LNCaP clone FGC (cell line): ENCODE data around the gene NEDD8.

ENCODE experiments used
- DNase-seq: peaks from one replicate; pipeline ENCODE4 v3.0.0-alpha.2; 2011; ENCODE audit warnings: low read depth
- H3K4me3 ChIP-seq: 2 replicates; pipeline ENCODE4 v1.5.1; 2011; ENCODE audit warnings: mild to moderate bottlenecking, low read depth, low read length, control low read depth
- CTCF ChIP-seq: IDR thresholded peaks from 2 replicates; pipeline ENCODE4 v1.5.1; 2012; ENCODE audit warnings: mild to moderate bottlenecking; ENCODE audit not compliant: control insufficient read depth, insufficient read depth; ENCODE audit errors: extremely low read depth

NEDD8 gene

DNA sequence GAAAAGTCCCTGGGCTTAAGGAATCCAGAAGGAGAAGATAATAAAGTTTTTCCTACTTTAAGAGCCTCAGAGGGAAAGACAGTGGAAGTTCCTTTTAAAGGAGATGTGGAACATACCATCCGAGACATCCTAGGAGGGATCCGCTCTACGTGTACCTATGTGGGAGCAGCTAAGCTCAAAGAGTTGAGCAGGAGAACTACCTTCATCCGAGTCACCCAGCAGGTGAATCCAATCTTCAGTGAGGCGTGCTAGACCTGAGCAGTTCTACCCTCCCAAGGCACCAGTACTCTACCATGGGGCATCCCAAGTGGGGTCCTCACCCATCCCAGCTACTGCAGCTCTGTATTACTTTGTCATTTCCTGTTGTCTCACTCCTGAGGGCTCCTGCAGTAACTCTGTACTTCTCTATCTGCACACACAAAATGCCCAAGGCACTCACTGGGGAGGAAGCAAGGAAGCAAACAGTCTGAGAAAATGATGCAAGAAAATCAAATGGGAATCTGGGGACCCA, 6.4 kb upstream of the NEDD8 start:
- no peak overlapping the region for H3K4me3 ChIP-seq
- no peak for TF ChIP-seq CTCF
- no peak for DNase-seq

GRCh38 chr14:24238123-24238522, 6.0 kb upstream of the NEDD8 start:
- DNase-seq = no peak
- H3K4me3 ChIP-seq = no peak overlapping the region
- TF ChIP-seq CTCF = no peak

- no peak overlapping the region for H3K4me3 ChIP-seq
- DNase-seq = no peak
- no peak for TF ChIP-seq CTCF
These were observed 5.3 kb upstream of the NEDD8 start for GRCh38 chr14:24237463-24237955.

DNA sequence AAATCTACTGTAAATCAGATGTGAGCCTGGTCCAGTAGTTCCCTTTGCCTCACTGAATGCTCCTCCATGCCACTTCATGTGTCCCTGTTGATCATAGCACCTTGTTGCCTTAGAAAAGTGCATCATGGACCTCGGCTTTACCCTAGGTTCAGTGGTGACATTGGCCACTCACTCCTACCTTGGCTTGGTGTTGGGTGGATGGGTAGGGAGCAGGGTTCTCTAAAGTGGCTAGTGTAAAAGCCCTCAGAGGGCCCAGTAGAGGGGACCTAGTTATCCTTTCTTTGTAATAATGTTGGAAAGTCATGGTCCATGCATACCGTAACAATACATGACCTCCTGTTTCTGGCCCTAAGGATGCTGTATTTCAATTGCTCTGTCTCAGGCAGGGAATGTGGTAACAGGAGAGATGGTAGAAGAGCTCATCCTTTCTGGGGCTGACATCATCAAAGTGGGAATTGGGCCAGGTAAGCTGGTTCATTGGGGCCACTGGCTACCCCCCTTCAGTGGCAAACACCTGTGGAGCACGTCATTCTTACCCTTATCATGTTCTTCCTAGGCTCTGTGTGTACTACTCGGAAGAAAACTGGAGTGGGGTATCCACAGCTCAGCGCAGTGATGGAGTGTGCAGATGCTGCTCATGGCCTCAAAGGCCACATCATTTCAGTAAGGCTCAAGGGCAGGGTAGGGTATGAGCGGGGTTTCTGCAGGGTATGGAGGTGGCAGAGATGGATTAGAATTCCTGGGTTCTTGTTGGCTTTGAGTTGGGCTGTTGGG, 4.7 kb upstream of the NEDD8 start:
- no peak for TF ChIP-seq CTCF
- no peak for DNase-seq
- no peak overlapping the region for H3K4me3 ChIP-seq

DNA sequence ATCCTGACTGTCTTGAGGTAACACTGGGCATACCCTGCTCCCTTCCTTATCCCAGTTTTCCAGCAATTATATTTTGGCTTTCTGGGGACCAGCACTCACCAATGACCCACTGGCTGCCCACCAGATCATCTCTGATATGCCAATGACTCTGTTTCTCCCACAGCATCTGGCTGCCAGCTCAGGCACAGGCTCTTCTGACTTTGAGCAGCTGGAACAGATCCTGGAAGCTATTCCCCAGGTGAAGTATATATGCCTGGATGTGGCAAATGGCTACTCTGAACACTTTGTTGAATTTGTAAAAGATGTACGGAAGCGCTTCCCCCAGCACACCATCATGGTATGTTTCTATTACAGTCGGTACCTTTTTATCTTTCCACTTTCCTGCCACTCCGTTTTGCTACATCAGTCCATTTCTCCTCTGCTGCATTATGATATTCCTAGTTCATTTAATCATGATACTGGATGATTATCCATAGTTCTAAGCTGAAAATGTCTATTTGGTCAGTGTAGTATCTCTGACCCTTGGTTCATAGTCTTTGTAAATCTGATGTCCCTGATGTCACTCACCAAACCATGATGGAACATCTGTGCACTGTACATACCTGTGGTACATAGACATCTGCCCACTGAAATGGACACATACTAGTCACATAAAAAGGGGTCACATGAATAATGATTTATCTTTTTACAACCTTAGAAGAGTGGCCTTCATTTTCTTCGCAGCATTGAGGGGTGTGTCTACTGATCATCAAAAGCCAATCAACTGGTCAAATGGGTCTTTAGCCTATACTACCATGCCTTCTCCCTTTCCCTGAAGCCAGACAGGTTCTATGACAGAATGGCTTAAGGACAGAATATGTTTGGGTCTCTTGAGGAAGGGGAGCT, 3.9 kb upstream of the NEDD8 start:
- no peak for DNase-seq
- TF ChIP-seq CTCF = no peak
- no peak overlapping the region for H3K4me3 ChIP-seq

- H3K4me3 ChIP-seq = no peak overlapping the region
- no peak for TF ChIP-seq CTCF
- no peak for DNase-seq
These were observed 2.2 kb upstream of the NEDD8 start for GRCh38 chr14:24234095-24235005.
